A549 (cell line): ENCODE results near the gene SGPL1.

Experiments
- CTCF ChIP-seq: fragments of >200 bp; sonication (Bioruptor Twin); formaldehyde crosslinking; IDR thresholded peaks from 3 replicates; pipeline ENCODE4 v1.5.1; 2016
- EP300 ChIP-seq, 2 experiments: fragments of >200 bp; sonication (Bioruptor Twin); formaldehyde crosslinking; IDR thresholded peaks; 2 replicates in 1 of 2; 3 replicates in 1 of 2; pipeline ENCODE4 v1.6.1; 2016 to 2017
- MYC ChIP-seq: IDR thresholded peaks from 2 replicates; pipeline ENCODE4 v1.6.1; 2012; ENCODE audit warnings: mild to moderate bottlenecking, inconsistent platforms, low read length, improper control_type of control experiment, borderline replicate concordance
- POLR2A ChIP-seq: IDR thresholded peaks from 2 replicates; pipeline ENCODE4 v1.6.1; 2012; ENCODE audit warnings: mild to moderate bottlenecking, low read length
- RCOR1 ChIP-seq: fragments of 150-350 bp; IDR thresholded peaks from 2 replicates; pipeline ENCODE4 v1.6.1; 2014; ENCODE audit warnings: antibody characterized with exemption, low read length, low read depth

DNA sequence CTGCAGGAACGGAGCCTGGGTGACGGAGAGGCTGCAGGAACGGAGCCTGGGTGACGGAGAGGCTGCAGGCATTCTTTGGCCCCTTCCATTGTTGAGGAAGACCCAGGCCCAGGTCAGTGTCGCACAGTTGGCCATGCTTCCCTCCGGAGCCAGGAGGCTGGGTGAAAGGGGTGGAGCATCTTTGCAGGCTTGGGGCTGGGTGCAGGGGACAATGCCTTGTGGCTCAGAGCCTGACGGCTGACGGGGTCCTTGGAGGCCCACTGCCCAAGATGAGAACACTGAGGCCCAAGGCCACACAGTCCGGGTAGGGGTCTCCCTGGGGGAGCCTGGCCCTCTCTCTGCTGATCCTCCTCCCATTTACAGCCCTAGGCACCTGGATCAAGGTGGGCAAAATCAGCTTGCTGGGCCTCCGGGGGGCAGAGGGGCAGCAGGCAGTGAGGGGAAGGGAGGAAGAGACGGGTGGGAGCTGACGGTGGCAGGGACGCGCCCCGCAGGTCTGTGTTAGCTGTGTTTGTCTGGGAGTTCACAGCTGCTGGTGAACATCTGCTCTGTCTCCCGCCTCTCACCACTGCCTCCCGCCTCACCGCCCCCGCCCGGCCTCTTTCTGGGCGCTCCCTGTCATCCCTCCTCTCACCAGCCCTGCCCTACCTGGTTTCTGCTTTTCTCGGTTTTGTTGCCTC is 103.2 kb downstream of the SGPL1 start:
- TF ChIP-seq POLR2A: no peak
- no peak for TF ChIP-seq CTCF
- TF ChIP-seq MYC: no peak
- TF ChIP-seq RCOR1: no peak
- no peak for TF ChIP-seq EP300 (IDR thresholded peaks at IDR 0.05)
